Measurements from ENCODE around the gene NRN1.
A peak's percentile ranks its signal among the peaks of the same experiment; 100 is the strongest.
"Not testable (repeated sequence)": the region's sequence is repeated elsewhere in the genome, so short reads cannot be mapped to it uniquely, and the experiment has no call there.

NRN1 gene

GRCh38 chr6:6006428-6007365 lies at the start of gene NRN1:
Gene NRN1 (minus strand): TSS chr6:6006925. CDS start chr6:6006749, 176 bp downstream.
- DNase-seq (ENCODE audit: low spot score) = peak; percentile 56

GRCh38 chr6:6052216-6052615 lies 45.5 kb upstream of the NRN1 start:
- DNase-seq (ENCODE audit: low spot score) = no peak

- no peak for DNase-seq (ENCODE audit: low spot score)
These were observed 40.0 kb upstream of the NRN1 start for GRCh38 chr6:6046716-6047115.

- DNase-seq (ENCODE audit: low spot score) = no peak
These were observed 33.3 kb upstream of the NRN1 start for GRCh38 chr6:6039946-6040509.

- DNase-seq (ENCODE audit: low spot score) = no peak
These were observed 30.5 kb upstream of the NRN1 start for GRCh38 chr6:6037179-6037578.

GRCh38 chr6:6033858-6034257 lies 27.1 kb upstream of the NRN1 start:
- no peak for DNase-seq (ENCODE audit: low spot score)

- no peak for DNase-seq (ENCODE audit: low spot score)
These were observed 19.9 kb upstream of the NRN1 start for GRCh38 chr6:6026513-6027205.

- no peak for DNase-seq (ENCODE audit: low spot score)
These were observed 19.0 kb upstream of the NRN1 start for GRCh38 chr6:6025736-6026135.

GRCh38 chr6:6024220-6024619 lies 17.5 kb upstream of the NRN1 start:
- no peak for DNase-seq (ENCODE audit: low spot score)

GRCh38 chr6:6022841-6023240 lies 16.1 kb upstream of the NRN1 start:
- DNase-seq (ENCODE audit: low spot score) = not testable (repeated sequence)

- peak; percentile 80 for DNase-seq (ENCODE audit: low spot score)
These were observed 2.1 kb upstream of the NRN1 start for GRCh38 chr6:6008648-6009421.

- DNase-seq (ENCODE audit: low spot score) = no peak
These were observed 1.4 kb upstream of the NRN1 start for GRCh38 chr6:6008089-6008647.

- peak; percentile 64 for DNase-seq (ENCODE audit: low spot score)
These were observed 802 bp upstream of the NRN1 start for GRCh38 chr6:6007366-6008088.

- no peak for DNase-seq (ENCODE audit: low spot score)
These were observed 708 bp downstream of the NRN1 start for GRCh38 chr6:6006006-6006427.

- DNase-seq (ENCODE audit: low spot score) = no peak
These were observed 1.4 kb downstream of the NRN1 start for GRCh38 chr6:6005051-6006005.

- DNase-seq (ENCODE audit: low spot score) = no peak
These were observed 2.2 kb downstream of the NRN1 start for GRCh38 chr6:6004390-6004995.

GRCh38 chr6:6003621-6004366 lies 2.9 kb downstream of the NRN1 start:
- no peak for DNase-seq (ENCODE audit: low spot score)

GRCh38 chr6:6002848-6003620 lies 3.7 kb downstream of the NRN1 start:
- DNase-seq (ENCODE audit: low spot score) = no peak

Data from LoVo (cell line).